Mesenteric fat pad (tissue), 1 donor: ENCODE results near the gene VWA3B. TPM values are rescaled to one million over a fixed set of nuclear protein-coding genes. Genes with fewer than 3 reads are reported as not detected.
"Not testable (repeated sequence)": the region's sequence is repeated elsewhere in the genome, so short reads cannot be mapped to it uniquely, and the experiment has no call there.

ENCODE experiments used
- DNase-seq: peaks from one replicate; pipeline ENCODE4 v3.0.0-alpha.2; 2020; ENCODE audit warnings: low spot score
- total RNA-seq: library from RNA; stranded (reverse); fragmentation: NEBNext Ultra II Directional; extraction: Animal tissue kit (Norgen Biotek cat#: 25700); gene quantifications from one replicate; pipeline ENCODE4 v1.2.1, GENCODE V29; 2021
- donor health status: DM: yes; HTN: yes; CAD: no.

The VWA3B gene
- total RNA-seq, 1 donor from 2014 or later: not detected

GRCh38 chr2:98134172-98135005 is 47.4 kb downstream of the VWA3B start:
- no peak for DNase-seq

- no peak for DNase-seq
Observed at GRCh38 chr2:98137196-98137595, 50.2 kb downstream of the VWA3B start.

GRCh38 chr2:98138978-98139377 is 52.0 kb downstream of the VWA3B start:
- not testable (repeated sequence) for DNase-seq

- DNase-seq: no peak
Observed at GRCh38 chr2:98140210-98140609, 53.2 kb downstream of the VWA3B start.

- no peak for DNase-seq
Observed at GRCh38 chr2:98142106-98142791, 55.3 kb downstream of the VWA3B start.

GRCh38 chr2:98145070-98145469 is 58.1 kb downstream of the VWA3B start:
- no peak for DNase-seq

- not testable (repeated sequence) for DNase-seq
Observed at GRCh38 chr2:98147900-98148299, 60.9 kb downstream of the VWA3B start.

GRCh38 chr2:98148595-98149332 is 61.8 kb downstream of the VWA3B start:
- DNase-seq: no peak

GRCh38 chr2:98149333-98149697 is 62.3 kb downstream of the VWA3B start:
- DNase-seq: no peak

GRCh38 chr2:98153481-98153880 is 66.5 kb downstream of the VWA3B start:
- no peak for DNase-seq

- DNase-seq: no peak
Observed at GRCh38 chr2:98155291-98155690, 68.3 kb downstream of the VWA3B start.

GRCh38 chr2:98155716-98156115 is 68.7 kb downstream of the VWA3B start:
- no peak for DNase-seq

GRCh38 chr2:98156304-98156703 is 69.3 kb downstream of the VWA3B start:
- DNase-seq: no peak

GRCh38 chr2:98157557-98157956 is 70.6 kb downstream of the VWA3B start:
- DNase-seq: no peak

GRCh38 chr2:98158305-98158704 is 71.3 kb downstream of the VWA3B start:
- DNase-seq: no peak

GRCh38 chr2:98160554-98160953 is 73.6 kb downstream of the VWA3B start:
- no peak for DNase-seq

GRCh38 chr2:98161186-98161585 is 74.2 kb downstream of the VWA3B start:
- no peak for DNase-seq

GRCh38 chr2:98164256-98164655 is 77.3 kb downstream of the VWA3B start:
- DNase-seq: no peak

- DNase-seq: no peak
Observed at GRCh38 chr2:98165516-98166071, 78.6 kb downstream of the VWA3B start.

- DNase-seq: no peak
Observed at GRCh38 chr2:98167916-98168315, 80.9 kb downstream of the VWA3B start.

- DNase-seq: no peak
Observed at GRCh38 chr2:98170076-98170475, 83.1 kb downstream of the VWA3B start.
